ENCODE measurements around the gene MALT1. TPM values are rescaled to one million over a fixed set of nuclear protein-coding genes. Genes with fewer than 3 reads are reported as not detected.

Gene MALT1
- polyA plus RNA-seq, 3 donors: 18.3 to 24.9 (median 23.8) TPM

DNA sequence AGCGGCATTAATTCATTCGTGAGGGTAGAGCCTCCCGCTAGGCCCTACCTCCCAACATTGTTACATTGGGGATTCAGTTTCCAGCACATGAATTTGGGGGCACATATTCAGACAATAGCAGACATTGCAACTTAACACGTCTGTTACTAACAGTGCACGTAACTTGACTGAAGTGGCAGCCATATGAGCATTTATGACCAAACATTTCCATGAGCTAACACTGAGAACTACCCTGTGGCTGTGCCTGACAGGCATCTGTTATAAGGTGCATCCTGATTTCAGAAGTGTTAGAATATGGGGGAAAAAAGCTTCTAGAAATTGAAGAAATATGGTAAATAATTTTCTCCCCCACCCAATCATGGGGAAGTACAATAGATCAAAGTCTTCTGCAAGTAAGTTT is 24.5 kb downstream of the MALT1 start:
- no peaks in the 10 kb centered on the region for H3K9me3 ChIP-seq (replicated peaks in 1 of 2; ENCODE audit: control insufficient read depth in 1 of 2, insufficient read depth in 1 of 2, low read length in 2 of 2)
- H2AFZ ChIP-seq (ENCODE audit: insufficient read depth, low read depth, low read length, poor library complexity, severe bottlenecking): no peak overlapping the region
- H3K36me3 ChIP-seq (replicated peaks in 1 of 2; ENCODE audit: control insufficient read depth in 1 of 2, insufficient read depth in 2 of 2, low read length in 2 of 2): peaks cover 49 to 69% of the 10 kb centered on the region in 2 donors
- peaks cover 64% of the 10 kb centered on the region for H4K20me1 ChIP-seq (ENCODE audit: insufficient read depth, low read length)
- H3K4me2 ChIP-seq (replicated peaks; ENCODE audit: extremely low read depth, low read length, poor library complexity, severe bottlenecking): no peak overlapping the region
- no peak overlapping the region for H3K27ac Mint-ChIP-seq
- no peak overlapping the region for H3K27ac ChIP-seq (ENCODE audit: low read depth in 1 of 2, low read length in 2 of 2)
- no peak for DNase-seq
- no peak overlapping the region for H3K4me3 ChIP-seq (replicated peaks in 1 of 3; ENCODE audit: low read depth in 2 of 3, low read length in 3 of 3)
- no peaks in the 10 kb centered on the region for H3K27me3 ChIP-seq (ENCODE audit: control insufficient read depth in 2 of 2, insufficient read depth in 2 of 2, low read length in 2 of 2)
- H3K36me3 Mint-ChIP-seq: peaks cover 47 to 48% of the 10 kb centered on the region in 2 donors
- H3K9me3 Mint-ChIP-seq: no peaks in the 10 kb centered on the region
- peaks cover 6% of the 10 kb centered on the region for H3K79me2 ChIP-seq (ENCODE audit: insufficient read depth, low read length)
- peaks cover 3% of the 10 kb centered on the region for H3K4me1 Mint-ChIP-seq
- 100% methylated on average over 4 of the region's 5 CpGs for WGBS (ENCODE audit: insufficient coverage)
- intact Hi-C loops (cut with micrococcal nuclease): no loop called here
- TF ChIP-seq, protein P1, sequence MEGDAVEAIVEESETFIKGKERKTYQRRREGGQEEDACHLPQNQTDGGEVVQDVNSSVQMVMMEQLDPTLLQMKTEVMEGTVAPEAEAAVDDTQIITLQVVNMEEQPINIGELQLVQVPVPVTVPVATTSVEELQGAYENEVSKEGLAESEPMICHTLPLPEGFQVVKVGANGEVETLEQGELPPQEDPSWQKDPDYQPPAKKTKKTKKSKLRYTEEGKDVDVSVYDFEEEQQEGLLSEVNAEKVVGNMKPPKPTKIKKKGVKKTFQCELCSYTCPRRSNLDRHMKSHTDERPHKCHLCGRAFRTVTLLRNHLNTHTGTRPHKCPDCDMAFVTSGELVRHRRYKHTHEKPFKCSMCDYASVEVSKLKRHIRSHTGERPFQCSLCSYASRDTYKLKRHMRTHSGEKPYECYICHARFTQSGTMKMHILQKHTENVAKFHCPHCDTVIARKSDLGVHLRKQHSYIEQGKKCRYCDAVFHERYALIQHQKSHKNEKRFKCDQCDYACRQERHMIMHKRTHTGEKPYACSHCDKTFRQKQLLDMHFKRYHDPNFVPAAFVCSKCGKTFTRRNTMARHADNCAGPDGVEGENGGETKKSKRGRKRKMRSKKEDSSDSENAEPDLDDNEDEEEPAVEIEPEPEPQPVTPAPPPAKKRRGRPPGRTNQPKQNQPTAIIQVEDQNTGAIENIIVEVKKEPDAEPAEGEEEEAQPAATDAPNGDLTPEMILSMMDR (IDR thresholded peaks at IDR 0.05): no peak
- H3K27me3 Mint-ChIP-seq (ENCODE audit: low read depth in 3 of 3): peaks cover 0 to 3% (median 0%) of the 10 kb centered on the region in 3 donors
- no peak overlapping the region for H3K4me3 Mint-ChIP-seq
- H3K4me1 ChIP-seq (ENCODE audit: control insufficient read depth in 1 of 2, insufficient read depth in 2 of 2, low read length in 2 of 2): no peaks in the 10 kb centered on the region
- H3K9ac ChIP-seq (ENCODE audit: insufficient read depth, low read length, poor library complexity, severe bottlenecking): no peak overlapping the region

DNA sequence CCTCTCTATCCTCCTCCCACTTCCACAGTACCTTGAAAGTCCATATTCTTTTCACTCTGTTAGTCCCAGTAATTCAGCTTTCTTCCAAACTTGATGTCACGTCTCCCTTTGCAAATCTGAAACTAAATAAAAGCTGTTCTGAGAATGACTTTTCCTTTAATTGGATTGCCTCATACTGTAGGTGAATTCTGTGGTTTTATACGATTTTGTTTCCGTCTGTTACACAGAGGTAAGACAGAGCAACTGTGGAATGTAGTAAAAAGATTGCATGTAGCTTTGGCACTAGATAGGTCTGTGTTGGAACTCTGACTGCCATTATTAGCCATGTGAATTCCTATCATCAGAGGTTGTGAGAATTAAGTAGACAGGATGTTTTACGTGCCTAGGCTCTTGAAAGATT is 25.9 kb downstream of the MALT1 start:
- no peak overlapping the region for H3K4me2 ChIP-seq (replicated peaks; ENCODE audit: extremely low read depth, low read length, poor library complexity, severe bottlenecking)
- Mint-ChIP-seq H3K27ac (peak overlapping the region in 1 of 7 donors; percentile 55), H3K4me3 (no peak overlapping the region), H3K36me3 (peaks cover 53 to 57% of the 10 kb centered on the region in 2 donors), H3K27me3 (ENCODE audit: low read depth in 3 of 3) (peaks cover 0 to 2% (median 0%) of the 10 kb centered on the region in 3 donors), H3K9me3 (no peaks in the 10 kb centered on the region), H3K4me1 (no peaks in the 10 kb centered on the region)
- no peaks in the 10 kb centered on the region for H3K79me2 ChIP-seq (ENCODE audit: insufficient read depth, low read length)
- peaks cover 57% of the 10 kb centered on the region for H4K20me1 ChIP-seq (ENCODE audit: insufficient read depth, low read length)
- no CpG with 5 or more reads among the region's 4 CpGs for WGBS (ENCODE audit: insufficient coverage)
- intact Hi-C loops (cut with micrococcal nuclease): no loop called here
- TF ChIP-seq, protein P1 (IDR thresholded peaks at IDR 0.05): no peak
- no peaks in the 10 kb centered on the region for H3K27me3 ChIP-seq (ENCODE audit: control insufficient read depth in 2 of 2, insufficient read depth in 2 of 2, low read length in 2 of 2)
- no peak overlapping the region for H3K27ac ChIP-seq (ENCODE audit: low read depth in 1 of 2, low read length in 2 of 2)
- H3K9me3 ChIP-seq (replicated peaks in 1 of 2; ENCODE audit: control insufficient read depth in 1 of 2, insufficient read depth in 1 of 2, low read length in 2 of 2): no peaks in the 10 kb centered on the region
- no peak overlapping the region for H2AFZ ChIP-seq (ENCODE audit: insufficient read depth, low read depth, low read length, poor library complexity, severe bottlenecking)
- H3K36me3 ChIP-seq (replicated peaks in 1 of 2; ENCODE audit: control insufficient read depth in 1 of 2, insufficient read depth in 2 of 2, low read length in 2 of 2): peaks cover 60 to 77% of the 10 kb centered on the region in 2 donors
- no peak overlapping the region for H3K9ac ChIP-seq (ENCODE audit: insufficient read depth, low read length, poor library complexity, severe bottlenecking)
- H3K4me1 ChIP-seq (ENCODE audit: control insufficient read depth in 1 of 2, insufficient read depth in 2 of 2, low read length in 2 of 2): no peaks in the 10 kb centered on the region
- DNase-seq: no peak
- no peak overlapping the region for H3K4me3 ChIP-seq (replicated peaks in 1 of 3; ENCODE audit: low read depth in 2 of 3, low read length in 3 of 3)

Data from CD14-positive monocyte (primary cell).